Adrenal gland (tissue), 12 donors: ENCODE data around the gene HSD17B3. TPM values are rescaled to one million over a fixed set of nuclear protein-coding genes. Genes with fewer than 3 reads are reported as not detected.
"Not testable (repeated sequence)": the region's sequence is repeated elsewhere in the genome, so short reads cannot be mapped to it uniquely, and the experiment has no call there.

Experiments
- DNase-seq, 7 donors: peaks; one replicate each; pipeline ENCODE4 v3.0.0-alpha.2; 2019 to 2020
- H3K27ac ChIP-seq, 5 donors: fragments of 200-600 bp; sonication (generic) in 4 of 5; 1 replicate in 3 of 5; 2 replicates in 2 of 5; pipeline versions ENCODE4 v1.5.1 to v1.8.0; 2016 to 2020; ENCODE audit warnings: mild to moderate bottlenecking in 1 of 5
- H3K27me3 ChIP-seq: fragments of 200-600 bp; 2 replicates; pipeline ENCODE4 v1.8.0; 2021
- H3K36me3 ChIP-seq, 2 donors: fragments of 200-600 bp; replicated peaks in 1 of 2; 1 replicate in 1 of 2; 2 replicates in 1 of 2; pipeline versions ENCODE4 v1.5.1 to v1.8.0; 2018 to 2022
- H3K4me1 ChIP-seq, 2 donors: fragments of 200-600 bp; replicated peaks in 1 of 2; 1 replicate in 1 of 2; 2 replicates in 1 of 2; pipeline versions ENCODE4 v1.5.1 to v1.8.0; 2018 to 2021
- H3K4me3 ChIP-seq, 4 donors: fragments of 200-600 bp; sonication (generic) in 3 of 4; one replicate each; pipeline ENCODE4 v1.5.1; 2016 to 2018
- H3K9me3 ChIP-seq, 3 donors: fragments of 200-600 bp; sonication (generic) in 1 of 3; replicated peaks in 1 of 3; 1 replicate in 2 of 3; 2 replicates in 1 of 3; pipeline versions ENCODE4 v1.5.1 to v1.8.0; 2016 to 2021
- CTCF ChIP-seq, 6 experiments: fragments of 450-650 bp in 4 of 6; fragments of 200-600 bp in 2 of 6; sonication (generic) in 1 of 6; IDR thresholded peaks; 1 replicate in 5 of 6; 2 replicates in 1 of 6; pipeline versions ENCODE4 v1.5.1 to v1.8.0; 2016 to 2021; ENCODE audit warnings: antibody characterized with exemption in 6 of 6, mild to moderate bottlenecking in 2 of 6, moderate library complexity in 1 of 6
- POLR2A ChIP-seq, 2 donors: fragments of 450-650 bp; IDR thresholded peaks; one replicate each; pipeline ENCODE4 v1.6.1; 2017; ENCODE audit warnings: antibody characterized with exemption in 2 of 2, mild to moderate bottlenecking in 2 of 2, moderate library complexity in 1 of 2
- WGBS, 4 donors: extraction: QIAGEN DNeasy Blood & Tissue Kit in 2 of 4; methylation state at CpG; one replicate each; pipeline versions ENCODE4 v1.1.5 to v1.1.7; 2013 to 2017; 5-methylcytosine and 5-hydroxymethylcytosine counted together
- intact Hi-C, 2 donors: fragments of 100-400 bp; cut with DNase I; formaldehyde crosslinking; loops; one replicate each; pipeline versions ENCODE4 v1.14.1 to v1.15.0; 2022 to 2023
- polyA plus RNA-seq, 3 donors: library from polyadenylated mRNA; stranded (reverse); fragments of 200-250 nt in 2 of 3; fragments of 350-450 nt in 1 of 3; fragmentation: Illumina TruSeq in 1 of 3; extraction: RNeasy Lipid Tissue Mini Kit (QIAGEN cat#74804) in 1 of 3; gene quantifications; one replicate each; pipeline ENCODE4 v1.2.3, GENCODE V29; 2013 to 2014
- total RNA-seq, 9 donors: library from RNA; depleted of rRNA in 4 of 9; stranded (reverse); fragments of >200 nt in 4 of 9; fragments of 120-200 nt in 1 of 9; fragmentation: NEBNext Ultra II Directional in 1 of 9; extraction: Animal tissue kit (Norgen Biotek cat#: 25700) in 1 of 9; gene quantifications; one replicate each; pipeline versions ENCODE4 v1.1.0 to v1.2.4, GENCODE V29; 2013 to 2023
- donor health status: healthy with polysubstance abuse.
- donor health status: Bipolar disorder and iron deficiency.
- donor health status: DM: yes; HTN: yes; CAD: no.
- donor health status: DM: no; HTN: no; CAD: no.
- donor health status: DM: no; HTN: no; CAD: no.
- donor health status: DM: yes; HTN: yes; CAD: no.

The HSD17B3 gene
- total and polyA plus RNA-seq, 12 donors: 0.57 to 14.6 (median 4.7) TPM; not detected in 8

GRCh38 chr9:96241391-96241809, 60.6 kb downstream of the HSD17B3 start:
- no peak for DNase-seq
- no peaks in the 10 kb centered on the region for H3K27me3 ChIP-seq
- WGBS, 4 donors: 57 to 77% (median 67%) methylated on average over 3 of the region's 3 CpGs
- TF ChIP-seq POLR2A (IDR thresholded peaks at IDR 0.05) (no peak), CTCF (IDR thresholded peaks at IDR 0.05) (no peak)
- no peaks in the 10 kb centered on the region for H3K4me1 ChIP-seq
- H3K9me3 ChIP-seq: no peaks in the 10 kb centered on the region
- H3K4me3 ChIP-seq: no peak overlapping the region
- intact Hi-C loops: no loop called here
- no peak overlapping the region for H3K27ac ChIP-seq
- H3K36me3 ChIP-seq: no peaks in the 10 kb centered on the region

GRCh38 chr9:96236854-96237550, 65.0 kb downstream of the HSD17B3 start:
- Histone ChIP-seq H3K9me3 (no peaks in the 10 kb centered on the region), H3K36me3 (no peaks in the 10 kb centered on the region), H3K27me3 (no peaks in the 10 kb centered on the region), H3K27ac (no peak overlapping the region), H3K4me3 (no peak overlapping the region), H3K4me1 (peaks cover 0 to 11% of the 10 kb centered on the region in 2 donors)
- TF ChIP-seq POLR2A (IDR thresholded peaks at IDR 0.05) (no peak), CTCF (IDR thresholded peaks at IDR 0.05) (no peak)
- WGBS, 4 donors: 59 to 67% (median 63%) methylated on average over 5 of the region's 5 CpGs
- intact Hi-C loops: loop anchor here (10.0 kb wide), 2 partner anchors 78 to 428 kb away; no protein-coding TSS in a partner anchor
- no peak for DNase-seq

- not testable (repeated sequence) for H3K36me3 ChIP-seq, H3K9me3 ChIP-seq, H3K4me3 ChIP-seq, DNase-seq, H3K27ac ChIP-seq, H3K27me3 ChIP-seq
- H3K4me1 ChIP-seq: peaks cover 0 to 11% of the 10 kb centered on the region in 2 donors
- intact Hi-C loops: loop anchor here (10.0 kb wide), 2 partner anchors 78 to 428 kb away; no protein-coding TSS in a partner anchor
- 78 to 82% (median 80%) methylated on average over 6 of the region's 6 CpGs for WGBS, 4 donors
Observed at GRCh38 chr9:96236337-96236736, 65.6 kb downstream of the HSD17B3 start.

GRCh38 chr9:96232539-96233241, 69.3 kb downstream of the HSD17B3 start:
- DNase-seq: peak; percentile 47 to 80 (median 55)

More at GRCh38 chr9:96232539-96233241, 69.3 kb downstream of the HSD17B3 start:
- H3K4me3 ChIP-seq: no peak overlapping the region
- H3K27ac ChIP-seq: peak overlapping the region in 2 of 5 donors; percentile 34 to 75
- H3K27me3 ChIP-seq: no peaks in the 10 kb centered on the region
- intact Hi-C loops: loop anchor here (5.0 to 10.0 kb wide), 3 partner anchors 82 to 432 kb away; no protein-coding TSS in a partner anchor
- peaks cover 0 to 11% of the 10 kb centered on the region in 2 donors for H3K4me1 ChIP-seq
- H3K9me3 ChIP-seq: no peaks in the 10 kb centered on the region
- TF ChIP-seq CTCF (IDR thresholded peaks at IDR 0.05): peak; percentile 64 to 87 (median 70)
- TF ChIP-seq POLR2A (IDR thresholded peaks at IDR 0.05): no peak
- H3K36me3 ChIP-seq: no peaks in the 10 kb centered on the region
- 23 to 47% (median 35%) methylated on average over 13 to 14 of the region's 14 CpGs for WGBS, 4 donors
